H1 (cell line): Measurements from ENCODE around the gene ARID4B. TPM values are rescaled to one million over a fixed set of nuclear protein-coding genes. Genes with fewer than 3 reads are reported as not detected.

ENCODE experiments used
- CTCF ChIA-PET: fragments of 300-600 bp; sonication (Branson Sonifier 250); formaldehyde crosslinking; loops from one replicate; lab custom pipeline; 2021; ENCODE audit not compliant: partially characterized antibody; lab: Charles Lee
- POLR2A ChIA-PET: fragments of 300-600 bp; sonication (Branson Sonifier 250); formaldehyde crosslinking; loops from one replicate; lab custom pipeline; 2021; ENCODE audit warnings: inconsistent platforms; ENCODE audit not compliant: partially characterized antibody; lab: Charles Lee
- DNase-seq, 2 experiments: peaks; one replicate each; pipeline versions ENCODE4 v3.0.0 to v3.0.0-alpha.2; 2010 to 2022; ENCODE audit warnings: low spot score in 2 of 2, low read depth in 1 of 2, mixed read lengths in 1 of 2
- FAIRE-seq: peaks from 2 replicates; lab custom pipeline; 2011; peaks lifted over from hg19 to GRCh38; lab: Jason Lieb, UNC
- H2AFZ ChIP-seq: 2 replicates; pipeline ENCODE4 v1.8.1; 2012; ENCODE audit warnings: low read length, inconsistent platforms
- H2AK5ac ChIP-seq: 2 replicates; pipeline ENCODE4 v1.6.1; 2013; ENCODE audit warnings: low read depth, low read length
- H2BK120ac ChIP-seq: replicated peaks from 2 replicates; pipeline ENCODE3; 2013; ENCODE audit warnings: low read depth, low read length, inconsistent platforms
- H2BK12ac ChIP-seq: 2 replicates; pipeline ENCODE4 v1.6.1; 2013; ENCODE audit warnings: low read depth, low read length
- H2BK15ac ChIP-seq: 2 replicates; pipeline ENCODE4 v1.6.1; 2013; ENCODE audit warnings: low read length
- H2BK20ac ChIP-seq: 2 replicates; pipeline ENCODE4 v1.6.1; 2013; ENCODE audit warnings: low read length
- H2BK5ac ChIP-seq: 2 replicates; pipeline ENCODE4 v1.6.1; 2013; ENCODE audit warnings: low read depth, low read length
- H3K14ac ChIP-seq: 2 replicates; pipeline ENCODE4 v1.6.1; 2013; ENCODE audit warnings: inconsistent platforms; ENCODE audit not compliant: insufficient read length
- H3K18ac ChIP-seq: 2 replicates; pipeline ENCODE4 v1.6.1; 2013; ENCODE audit warnings: low read length; ENCODE audit errors: extremely low read depth
- H3K23ac ChIP-seq: 2 replicates; pipeline ENCODE4 v1.6.1; 2013; ENCODE audit warnings: inconsistent platforms; ENCODE audit not compliant: insufficient read length
- H3K23me2 ChIP-seq: 2 replicates; pipeline ENCODE4 v1.6.1; 2013; ENCODE audit warnings: low read depth, low read length
- H3K27ac ChIP-seq: 2 replicates; pipeline ENCODE4 v1.6.1; 2011; ENCODE audit warnings: low read depth, low read length, inconsistent platforms
- H3K27me3 ChIP-seq, 4 experiments: replicated peaks in 1 of 4; 1 replicate in 1 of 4; 2 replicates in 3 of 4; pipeline versions ENCODE4 v1.6.1 to v1.8.1; 2011 to 2013; ENCODE audit warnings: low read length in 3 of 4, mild to moderate bottlenecking in 3 of 4, inconsistent platforms in 2 of 4, mixed read lengths in 2 of 4, moderate library complexity in 1 of 4; ENCODE audit not compliant: control insufficient read depth in 3 of 4, insufficient read depth in 3 of 4; ENCODE audit errors: extremely low read depth in 1 of 4
- H3K36me3 ChIP-seq, 4 experiments: 2 replicates each; pipeline versions ENCODE4 v1.6.1 to v1.8.1; 2011 to 2013; ENCODE audit warnings: mild to moderate bottlenecking in 4 of 4, low read length in 3 of 4, moderate library complexity in 2 of 4, control low read depth in 1 of 4, inconsistent platforms in 1 of 4; ENCODE audit not compliant: insufficient read depth in 4 of 4, control insufficient read depth in 2 of 4
- H3K4ac ChIP-seq: replicated peaks from 2 replicates; pipeline ENCODE3; 2013; ENCODE audit warnings: low read length, low read depth, mixed read lengths, inconsistent platforms; ENCODE audit not compliant: insufficient read length
- H3K4me1 ChIP-seq, 4 experiments: replicated peaks in 1 of 4; 1 replicate in 1 of 4; 2 replicates in 3 of 4; pipeline versions ENCODE4 v1.6.1 to v1.8.1; 2011 to 2013; ENCODE audit warnings: low read length in 3 of 4, inconsistent platforms in 2 of 4, mixed read lengths in 1 of 4; ENCODE audit not compliant: insufficient read depth in 4 of 4, control insufficient read depth in 3 of 4
- H3K4me2 ChIP-seq, 2 experiments: 2 replicates each; pipeline versions ENCODE4 v1.6.1 to v1.8.1; 2011 to 2013; ENCODE audit warnings: low read depth in 2 of 2, low read length in 2 of 2, control low read depth in 1 of 2, inconsistent platforms in 1 of 2, mild to moderate bottlenecking in 1 of 2; ENCODE audit not compliant: insufficient read depth in 1 of 2
- H3K4me3 ChIP-seq, 4 experiments: fragments of 200-600, 300-600 bp in 1 of 4; sonication (generic), shearing (Covaris generic), sonication (Bioruptor Twin) in 1 of 4; 2 replicates each; pipeline versions ENCODE4 v1.5.1 to v1.8.1; 2011 to 2016; ENCODE audit warnings: low read length in 4 of 4, low read depth in 3 of 4, control low read depth in 2 of 4, inconsistent platforms in 2 of 4, mild to moderate bottlenecking in 2 of 4, mixed read lengths in 1 of 4, moderate library complexity in 1 of 4; ENCODE audit not compliant: insufficient read depth in 2 of 4; ENCODE audit errors: extremely low read depth in 1 of 4
- H3K56ac ChIP-seq: replicated peaks from 2 replicates; pipeline ENCODE3; 2013; ENCODE audit warnings: low read depth, mild to moderate bottlenecking, mixed read lengths, low read length, inconsistent platforms; ENCODE audit not compliant: insufficient read length
- H3K79me1 ChIP-seq: 2 replicates; pipeline ENCODE4 v1.6.1; 2013; ENCODE audit warnings: low read depth, low read length, control low read depth
- H3K79me2 ChIP-seq, 2 experiments: 2 replicates each; pipeline versions ENCODE4 v1.6.1 to v1.8.1; 2012 to 2013; ENCODE audit warnings: low read length in 2 of 2, mild to moderate bottlenecking in 2 of 2, inconsistent platforms in 1 of 2; ENCODE audit not compliant: insufficient read depth in 2 of 2, control insufficient read depth in 1 of 2
- H3K9ac ChIP-seq, 4 experiments: replicated peaks in 1 of 4; 1 replicate in 1 of 4; 2 replicates in 3 of 4; pipeline versions ENCODE4 v1.6.1 to v1.8.1; 2011 to 2013; ENCODE audit warnings: low read depth in 3 of 4, low read length in 3 of 4, control low read depth in 2 of 4, mild to moderate bottlenecking in 2 of 4, moderate library complexity in 2 of 4, inconsistent platforms in 1 of 4; ENCODE audit errors: extremely low read depth in 1 of 4
- H3K9me3 ChIP-seq, 2 experiments: 2 replicates each; pipeline versions ENCODE4 v1.6.1 to v1.8.1; 2012 to 2013; ENCODE audit warnings: mild to moderate bottlenecking in 2 of 2, moderate library complexity in 2 of 2, control low read depth in 1 of 2, inconsistent platforms in 1 of 2, low read depth in 1 of 2, low read length in 1 of 2, mixed read lengths in 1 of 2; ENCODE audit not compliant: insufficient read depth in 2 of 2
- H4K20me1 ChIP-seq, 2 experiments: replicated peaks in 1 of 2; 2 replicates each; pipeline versions ENCODE3 to v1.8.1; 2011 to 2013; ENCODE audit warnings: inconsistent platforms in 2 of 2, low read length in 2 of 2, mild to moderate bottlenecking in 1 of 2; ENCODE audit not compliant: insufficient read depth in 2 of 2, control insufficient read depth in 1 of 2
- H4K5ac ChIP-seq: 2 replicates; pipeline ENCODE4 v1.6.1; 2013; ENCODE audit warnings: low read length, low read depth, mixed read lengths, inconsistent platforms; ENCODE audit not compliant: insufficient read length
- H4K8ac ChIP-seq: 2 replicates; pipeline ENCODE4 v1.8.0; 2013; ENCODE audit warnings: mild to moderate bottlenecking, moderate library complexity, low read length, inconsistent platforms; ENCODE audit not compliant: insufficient read depth; ENCODE audit errors: extremely low read depth
- H4K91ac ChIP-seq: replicated peaks from 2 replicates; pipeline ENCODE3; 2013; ENCODE audit warnings: low read length, mixed read lengths, inconsistent platforms; ENCODE audit not compliant: insufficient read length
- ASH2L ChIP-seq: fragments of 200-600, 300-600 bp; sonication (generic); IDR thresholded peaks from one replicate; pipeline ENCODE4 v1.7.1; 2017; ENCODE audit warnings: low read length
- E2F6 ChIP-seq: IDR thresholded peaks from 2 replicates; pipeline ENCODE4 v1.6.1; 2012; ENCODE audit warnings: inconsistent platforms
- EGR1 ChIP-seq: IDR thresholded peaks from 2 replicates; pipeline ENCODE4 v1.6.1; 2011; ENCODE audit warnings: low read depth, low read length, borderline replicate concordance
- EZH2 ChIP-seq: fragments of 200-600 bp; sonication (generic); IDR thresholded peaks from 2 replicates; pipeline ENCODE4 v1.7.1; 2012; ENCODE audit warnings: low read depth, mild to moderate bottlenecking, moderate library complexity, low read length, inconsistent platforms; ENCODE audit not compliant: severe bottlenecking
- RFX5 ChIP-seq: IDR thresholded peaks from 2 replicates; pipeline ENCODE4 v1.6.1; 2011; ENCODE audit warnings: low read depth, low read length, improper control_type of control experiment, borderline replicate concordance
- SIRT6 ChIP-seq: IDR thresholded peaks from one replicate; pipeline ENCODE4 v1.7.1; 2012; ENCODE audit warnings: low read length, inconsistent platforms
- SUZ12 ChIP-seq: fragments of 200-600 bp; sonication (generic); IDR thresholded peaks from 2 replicates; pipeline ENCODE4 v1.6.1; 2012; ENCODE audit warnings: mild to moderate bottlenecking, inconsistent platforms, low read length, moderate library complexity, mixed read lengths
- TAF7 ChIP-seq: optimal IDR thresholded peaks from 2 replicates; pipeline ENCODE3; 2011; ENCODE audit warnings: low read depth, mild to moderate bottlenecking, inconsistent platforms, low read length, moderate library complexity, borderline replicate concordance
- TEAD4 ChIP-seq: IDR thresholded peaks from 2 replicates; pipeline ENCODE4 v1.6.1; 2012; ENCODE audit warnings: low read depth, low read length, inconsistent platforms, mixed read lengths
- WGBS, 2 experiments: shearing (Covaris generic) in 1 of 2; methylation state at CpG; one replicate each; pipeline versions ENCODE4 v1.1.6 to v1.1.7; 2013 to 2015; ENCODE audit warnings: low lambda C conversion rate in 2 of 2, mixed read lengths in 2 of 2, inconsistent platforms in 1 of 2, low coverage in 1 of 2, missing lambda C conversion rate in 1 of 2; ENCODE audit not compliant: insufficient replicate concordance in 2 of 2, insufficient coverage in 1 of 2, insufficient read length in 1 of 2; ENCODE audit errors: extremely low coverage in 1 of 2, missing lambda C conversion rate in 1 of 2; 5-methylcytosine and 5-hydroxymethylcytosine counted together
- polyA plus RNA-seq, 7 experiments: library from polyadenylated mRNA; depleted of rRNA in 3 of 7; stranded (reverse) in 5 of 7; unstranded in 2 of 7; fragments of >200 nt in 5 of 7; fragments of 200-250 nt in 2 of 7; gene quantifications; 1 replicate in 5 of 7; 2 replicates in 1 of 7; 4 replicates in 1 of 7; pipeline versions ENCODE4 v1.2.1 to v1.2.3, GENCODE V29; 2011 to 2013; ENCODE audit warnings: missing spikeins in 2 of 7, mixed read lengths in 2 of 7
- total RNA-seq: library from RNA; stranded (reverse); fragmentation: NEBNext Ultra II Directional; extraction: Animal tissue kit (Norgen Biotek cat#: 25700); gene quantifications from 2 replicates; pipeline ENCODE4 v1.2.1, GENCODE V29; 2021

ARID4B gene
- total and polyA plus RNA-seq, 2 of the 8 experiments (the other 6 are each of a cell fraction or from before 2014, with no cell fraction given), result 5.1 to 28.8 TPM

- no peak overlapping the region for H4K5ac ChIP-seq
- no peak overlapping the region for H3K18ac ChIP-seq
- FAIRE-seq (no peak), DNase-seq (no peak)
- no peak overlapping the region for H2AK5ac ChIP-seq
- no peaks in the 10 kb centered on the region for H3K27me3 ChIP-seq
- H2AFZ ChIP-seq, result no peak overlapping the region
- H2BK5ac ChIP-seq, result no peak overlapping the region
- H3K4me2 ChIP-seq, result no peak overlapping the region
- TF ChIP-seq TAF7 (no peak), EGR1 (no peak), RFX5 (no peak), ASH2L (no peak), SIRT6 (no peak), EZH2 (no peak), SUZ12 (no peak), TEAD4 (no peak), E2F6 (no peak)
- no peak overlapping the region for H3K9ac ChIP-seq
- WGBS, 2 experiments, result 89% methylated on average over 3 of the region's 3 CpGs; no CpG with 5 or more reads in 1 of the 2 experiments
- H4K8ac ChIP-seq, result no peak overlapping the region
- H3K9me3 ChIP-seq, result no peaks in the 10 kb centered on the region
- no peak overlapping the region for H2BK12ac ChIP-seq
- ChIA-PET POLR2A (interaction anchor here (1.4 to 1.6 kb wide), 3 partner anchors 10 to 54 kb away, joined by 3 to 5 read pairs (median 4); no protein-coding TSS in a partner anchor), CTCF (interaction anchor here (0.6 to 2.2 kb wide), 4 partner anchors 10 to 141 kb away, joined by 3 to 7 read pairs (median 6); no protein-coding TSS in a partner anchor)
- H3K4ac ChIP-seq, result no peak overlapping the region
- H2BK120ac ChIP-seq, result no peak overlapping the region
- H3K4me1 ChIP-seq, result peaks cover 0 to 10% (median 5%) of the 10 kb centered on the region in 4 experiments; a peak in 5 of 7 replicates
- H3K79me2 ChIP-seq, result peaks cover 7 to 98% of the 10 kb centered on the region in 2 experiments
- no peak overlapping the region for H3K4me3 ChIP-seq
- no peak overlapping the region for H2BK15ac ChIP-seq
- H3K14ac ChIP-seq, result no peak overlapping the region
- no peak overlapping the region for H3K27ac ChIP-seq
- H3K23me2 ChIP-seq, result no peaks in the 10 kb centered on the region
- H3K56ac ChIP-seq, result no peak overlapping the region
- H3K23ac ChIP-seq, result no peak overlapping the region
- no peak overlapping the region for H4K91ac ChIP-seq
- peaks cover 15 to 17% of the 10 kb centered on the region in 2 experiments for H4K20me1 ChIP-seq
- H2BK20ac ChIP-seq, result no peak overlapping the region
- H3K79me1 ChIP-seq, result 0 out of 2 replicates have a peak, but pooled peaks cover 4% of the 10 kb centered on the region
- no peaks in the 10 kb centered on the region for H3K36me3 ChIP-seq
Measured at GRCh38 chr1:235275223-235275622, 52.8 kb downstream of the ARID4B start.
